HG02973 (cell line): Measurements from ENCODE around the gene DCTD.

Source experiments
- ATAC-seq: cut with Tn5 transposase; IDR thresholded peaks from one replicate; pipeline ENCODE4 v1.9.1; 2021; ENCODE audit warnings: moderate library complexity; ENCODE audit not compliant: unreplicated experiment

DCTD gene

GRCh38 chr4:182894681-182895275 lies 22.4 kb downstream of the DCTD start:
- ATAC-seq, result no peak

GRCh38 chr4:182893474-182894080 lies 23.6 kb downstream of the DCTD start:
- no peak for ATAC-seq

- ATAC-seq, result no peak
Measured at GRCh38 chr4:182893047-182893446, 24.1 kb downstream of the DCTD start.

GRCh38 chr4:182890202-182890601 lies 27.0 kb downstream of the DCTD start:
- no peak for ATAC-seq

GRCh38 chr4:182888891-182889290 lies 28.3 kb downstream of the DCTD start:
- no peak for ATAC-seq

- no peak for ATAC-seq
Measured at GRCh38 chr4:182886768-182887167, 30.4 kb downstream of the DCTD start.

GRCh38 chr4:182886205-182886604 lies 31.0 kb downstream of the DCTD start:
- ATAC-seq, result no peak

GRCh38 chr4:182885738-182886077 lies 31.5 kb downstream of the DCTD start:
- no peak for ATAC-seq

- no peak for ATAC-seq
Measured at GRCh38 chr4:182885022-182885737, 32.0 kb downstream of the DCTD start.

GRCh38 chr4:182884040-182884439 lies 33.1 kb downstream of the DCTD start:
- no peak for ATAC-seq

GRCh38 chr4:182883351-182883750 lies 33.8 kb downstream of the DCTD start:
- ATAC-seq, result no peak

- no peak for ATAC-seq
Measured at GRCh38 chr4:182881914-182882313, 35.3 kb downstream of the DCTD start.

- no peak for ATAC-seq
Measured at GRCh38 chr4:182880387-182881356, 36.5 kb downstream of the DCTD start.

- ATAC-seq, result no peak
Measured at GRCh38 chr4:182879913-182880312, 37.3 kb downstream of the DCTD start.

- ATAC-seq, result no peak
Measured at GRCh38 chr4:182878633-182879495, 38.3 kb downstream of the DCTD start.

GRCh38 chr4:182877326-182877883 lies 39.8 kb downstream of the DCTD start:
- ATAC-seq, result no peak

GRCh38 chr4:182876427-182876826 lies 40.8 kb downstream of the DCTD start:
- no peak for ATAC-seq

GRCh38 chr4:182875453-182876405 lies 41.5 kb downstream of the DCTD start:
- ATAC-seq, result no peak

GRCh38 chr4:182874797-182875345 lies 42.3 kb downstream of the DCTD start:
- ATAC-seq, result no peak
